Glomerular endothelial cell (primary cell): ENCODE data around the gene CSRP1. TPM values are rescaled to one million over a fixed set of nuclear protein-coding genes. Genes with fewer than 3 reads are reported as not detected.
A peak's percentile ranks its signal among the peaks of the same experiment; 100 is the strongest.

Experiments used
- DNase-seq: peaks from one replicate; pipeline ENCODE4 v3.0.0-alpha.2; 2011; ENCODE audit warnings: low read depth, low spot score; ENCODE audit errors: extremely low read depth
- total RNA-seq: library from RNA; depleted of rRNA; stranded (reverse); fragments of >200 nt; gene quantifications from 2 replicates; pipeline ENCODE4 v1.2.3, GENCODE V29; 2015

Gene CSRP1
- total RNA-seq, 1 donor from 2014 or later: 765 TPM

DNA sequence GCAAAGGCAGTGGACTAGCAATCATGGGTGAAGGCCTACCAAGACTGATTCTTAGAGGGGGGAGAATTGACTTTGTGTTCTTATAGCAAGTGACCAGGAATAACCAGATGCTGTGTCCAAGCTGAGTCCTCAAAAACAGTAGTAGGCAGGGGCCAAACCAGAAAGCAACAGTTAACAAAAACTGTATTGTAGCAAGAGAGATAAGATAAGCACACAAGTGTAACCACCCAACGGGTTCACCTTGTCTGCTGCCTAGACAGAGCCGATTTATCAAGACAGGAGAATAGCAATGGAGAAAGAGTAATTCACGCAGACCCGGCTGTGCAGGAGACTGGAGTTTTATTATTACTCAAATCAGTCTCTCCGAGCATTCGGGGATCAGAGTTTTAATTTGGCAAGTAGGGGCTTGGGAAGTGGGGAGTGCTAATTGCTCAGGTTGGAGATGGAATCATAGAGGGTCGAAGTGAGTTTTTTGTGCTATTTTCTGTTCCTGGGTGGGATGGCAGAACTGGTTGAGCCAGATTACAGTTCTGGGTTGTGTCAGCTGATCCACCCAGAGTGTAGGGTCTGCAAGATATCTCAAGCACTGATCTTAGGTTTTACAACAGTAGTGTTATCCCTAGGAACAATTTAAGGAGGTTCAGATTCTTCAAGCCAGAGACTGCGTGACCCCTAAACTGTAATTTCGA is 8.3 kb upstream of the CSRP1 start:
- no peak for DNase-seq

DNA sequence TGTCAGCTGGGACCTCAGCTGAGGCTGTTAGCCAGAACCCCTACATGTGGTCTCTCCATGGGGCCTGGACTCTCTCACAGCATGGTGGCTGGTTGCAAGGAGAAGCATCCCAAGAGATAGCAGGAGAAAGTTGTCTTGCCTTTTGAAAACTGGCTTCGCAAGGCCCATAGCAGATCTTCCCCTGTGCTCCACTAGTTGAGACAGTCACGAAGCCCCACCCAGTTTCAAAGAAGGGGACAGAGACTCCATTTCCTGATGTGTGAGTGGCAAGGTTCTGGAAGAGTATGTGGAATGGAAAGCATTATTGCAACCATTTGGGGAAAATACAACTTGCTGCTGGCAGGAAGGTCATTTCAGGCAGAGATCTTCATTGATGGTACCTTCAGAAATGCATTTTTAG is 7.5 kb upstream of the CSRP1 start:
- DNase-seq: no peak

DNA sequence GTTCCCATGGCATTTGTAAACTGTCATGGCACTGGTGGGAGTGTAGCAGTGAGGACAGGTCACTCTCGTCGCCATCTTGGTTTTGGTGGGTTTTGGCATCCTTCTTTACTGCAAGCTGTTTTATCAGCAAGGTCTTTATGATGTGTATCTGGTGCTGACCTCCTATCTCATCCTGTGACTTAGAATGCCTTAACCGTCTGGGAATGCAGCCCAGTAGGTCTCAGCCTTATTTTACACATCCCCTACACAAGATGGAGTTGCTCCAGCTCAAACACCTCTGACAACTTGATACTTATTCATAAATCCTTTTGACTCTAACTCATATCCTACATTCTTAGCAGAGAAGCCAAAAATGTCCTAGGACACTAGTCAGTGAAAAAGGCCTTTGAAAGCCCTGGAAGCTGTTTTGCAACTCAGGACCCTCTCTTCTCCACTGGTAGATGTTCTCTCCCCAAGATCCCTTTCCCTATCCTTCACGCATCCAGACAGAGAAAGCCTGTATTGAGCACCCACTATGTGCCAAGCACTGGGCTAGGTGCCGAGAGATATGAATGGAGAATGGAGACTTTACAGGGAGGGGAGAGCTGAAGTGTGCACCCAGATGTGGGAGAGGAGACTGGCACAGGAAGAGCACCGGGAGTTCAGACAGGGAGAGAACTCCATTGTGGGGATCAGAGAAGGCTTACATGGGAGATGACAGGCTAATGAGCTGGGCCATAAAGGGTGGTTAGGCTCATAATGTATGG is 6.7 kb upstream of the CSRP1 start:
- no peak for DNase-seq

DNA sequence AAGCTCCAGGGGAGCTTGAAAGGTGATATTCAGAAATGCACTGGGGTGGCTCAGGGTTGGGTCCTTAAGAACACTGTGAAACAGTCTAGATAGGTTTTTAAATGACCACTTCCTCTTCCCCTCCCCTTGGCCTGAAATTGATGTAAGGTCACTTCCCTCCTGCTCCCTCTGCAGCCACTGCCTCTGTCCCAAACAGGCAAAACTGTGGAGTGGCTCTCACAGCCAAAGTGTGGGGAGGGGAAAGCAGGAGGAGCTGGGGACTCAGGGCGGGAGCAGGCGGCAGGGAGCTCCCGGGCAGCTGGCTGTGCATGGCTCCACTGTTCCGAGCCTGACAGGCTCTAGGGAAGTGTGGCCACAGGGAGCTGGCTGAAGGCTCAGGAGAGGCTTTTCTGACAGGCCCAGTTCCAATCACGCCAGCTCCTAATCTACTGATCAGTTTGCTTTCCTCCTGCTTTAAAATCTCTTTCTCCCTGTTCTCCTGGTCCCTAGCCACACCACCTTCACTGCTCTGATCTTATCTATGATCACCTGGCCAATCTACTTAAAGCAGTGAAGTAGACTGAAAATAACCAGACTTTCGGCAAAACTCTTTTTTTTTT is 5.1 kb upstream of the CSRP1 start:
- DNase-seq: no peak

DNA sequence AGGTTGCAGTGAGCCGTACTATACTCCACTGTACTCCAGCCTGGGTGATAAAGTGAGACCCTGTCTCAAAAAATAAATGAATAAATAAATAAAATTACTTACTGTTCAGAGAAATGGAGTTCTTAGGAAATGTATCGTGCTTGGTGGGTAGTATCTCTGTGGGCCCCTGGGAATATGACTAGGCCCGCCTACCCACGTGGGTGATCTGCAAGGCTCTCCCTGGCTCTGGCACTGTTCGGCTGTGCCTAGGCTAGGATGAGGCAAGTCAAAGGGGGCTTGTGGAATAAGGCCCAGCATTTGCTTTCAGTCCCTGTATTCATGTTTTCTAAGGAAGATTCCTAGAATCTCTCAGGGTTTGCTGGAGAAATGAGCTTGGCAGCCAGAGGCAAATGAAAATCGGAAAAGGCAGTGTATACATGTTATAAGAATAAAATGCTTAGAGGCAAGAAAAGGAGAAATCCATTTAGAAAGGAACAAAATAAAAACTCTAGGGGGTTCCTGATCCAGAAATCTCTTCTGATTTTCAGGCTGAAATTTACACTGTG is 4.5 kb upstream of the CSRP1 start:
- no peak for DNase-seq

DNA sequence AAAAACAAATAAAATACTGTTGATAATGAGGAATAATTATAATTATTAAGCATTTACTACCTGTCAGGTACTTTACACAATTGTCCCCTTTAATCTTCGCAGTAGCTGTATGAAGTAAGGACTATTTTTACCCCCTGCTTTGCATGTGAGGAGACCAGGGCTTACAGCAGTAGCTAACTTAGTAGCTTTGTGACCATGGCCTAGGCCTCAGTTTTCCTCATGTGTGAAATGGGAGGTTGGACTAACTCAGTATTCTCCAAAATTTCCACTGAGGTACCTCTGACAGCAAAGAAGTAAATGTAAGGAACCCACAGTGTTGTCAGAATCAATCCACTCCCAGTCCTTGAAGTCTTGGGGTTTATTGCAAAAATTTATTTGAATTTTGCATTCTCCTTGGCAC is 3.8 kb upstream of the CSRP1 start:
- no peak for DNase-seq

DNA sequence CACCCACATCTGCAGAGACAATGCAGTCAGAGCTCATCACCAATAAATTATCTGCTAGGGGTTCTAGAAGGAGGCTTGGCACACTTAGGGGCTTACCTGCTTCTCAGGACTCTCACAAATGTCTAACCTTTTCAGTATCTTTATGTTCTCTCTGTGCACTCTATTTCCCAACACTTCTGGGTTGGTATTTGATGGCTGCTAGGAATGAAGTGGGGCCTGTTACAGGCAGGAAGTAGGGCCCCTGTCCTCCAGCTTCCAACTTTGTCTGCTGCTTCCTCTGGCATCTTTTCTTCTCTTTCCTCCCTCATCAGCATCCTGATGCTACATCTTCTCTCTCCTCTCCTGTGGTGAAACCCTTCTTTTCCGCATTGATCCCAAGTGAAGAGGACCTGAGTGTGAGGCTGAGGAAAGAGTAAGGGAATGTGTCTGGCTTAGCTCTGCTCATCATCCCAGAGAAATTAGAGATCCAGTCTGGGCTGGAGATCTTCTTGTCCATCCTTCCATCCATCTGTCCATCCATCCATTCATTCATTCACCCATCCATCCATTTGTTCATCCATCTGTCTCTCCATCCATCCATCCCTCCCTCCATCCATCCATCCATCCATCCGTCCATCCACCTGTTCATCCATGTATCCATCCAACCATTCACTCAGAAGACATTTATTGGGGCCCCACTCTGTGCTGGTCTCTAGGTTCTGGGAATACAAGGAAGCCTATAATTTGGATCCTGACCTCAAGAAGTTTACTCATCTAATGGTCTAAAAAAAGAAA is 2.9 kb upstream of the CSRP1 start:
- no peak for DNase-seq

DNA sequence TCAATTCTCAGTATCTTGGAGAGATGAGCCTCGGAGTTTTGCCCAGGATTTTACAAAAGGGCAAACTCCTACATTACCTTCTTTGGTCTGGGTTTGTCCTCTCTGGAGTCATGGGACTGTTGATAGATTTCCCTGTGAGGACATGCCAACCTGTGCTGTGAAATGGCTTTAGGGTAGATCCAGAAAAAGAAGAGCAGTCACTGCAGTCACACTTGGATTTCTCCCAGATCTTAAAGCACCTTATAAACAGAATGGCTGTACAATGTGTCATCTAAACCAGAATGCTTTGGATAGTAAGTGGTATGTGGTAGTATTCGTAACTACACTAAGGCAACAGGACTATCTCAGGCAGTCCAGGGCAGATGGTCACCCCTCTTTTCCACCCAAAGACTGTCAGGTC is 1.9 kb upstream of the CSRP1 start:
- DNase-seq: no peak

DNA sequence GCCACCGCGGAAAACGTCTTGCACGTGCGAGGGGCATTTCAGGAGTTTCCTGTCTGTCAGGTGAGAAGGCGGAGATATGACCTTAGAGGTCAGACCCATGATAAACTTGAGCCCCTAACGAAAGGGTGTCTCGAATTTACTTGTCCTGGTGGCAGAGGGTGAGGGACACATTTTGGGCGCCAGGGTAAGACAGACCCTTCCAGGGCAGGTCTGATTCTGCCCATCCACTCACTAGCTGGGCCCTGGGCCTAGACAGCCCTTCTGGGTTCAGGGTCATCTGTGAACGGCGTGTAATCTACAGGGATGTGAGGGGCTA is 395 bp upstream of the CSRP1 start:
- no peak for DNase-seq

DNA sequence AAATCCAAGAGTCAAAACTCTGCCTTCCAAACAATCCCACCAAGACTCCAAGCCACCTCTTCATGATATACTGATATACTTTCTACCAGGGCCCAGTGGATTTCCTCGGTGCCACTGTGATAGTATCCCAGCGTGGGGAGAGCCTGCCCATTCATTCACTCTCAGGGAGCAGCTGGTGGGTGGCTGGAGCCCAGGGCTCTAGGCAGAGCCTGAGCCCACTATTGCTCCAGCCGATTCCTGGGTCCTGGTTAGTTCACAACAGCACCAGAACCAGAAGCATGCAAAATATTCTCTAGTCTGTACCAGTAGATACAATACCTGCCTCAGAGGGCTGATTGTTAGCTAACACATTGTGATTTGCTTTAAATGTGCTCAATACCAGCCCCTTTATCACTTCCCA is 831 bp downstream of the CSRP1 start:
- no peak for DNase-seq

DNA sequence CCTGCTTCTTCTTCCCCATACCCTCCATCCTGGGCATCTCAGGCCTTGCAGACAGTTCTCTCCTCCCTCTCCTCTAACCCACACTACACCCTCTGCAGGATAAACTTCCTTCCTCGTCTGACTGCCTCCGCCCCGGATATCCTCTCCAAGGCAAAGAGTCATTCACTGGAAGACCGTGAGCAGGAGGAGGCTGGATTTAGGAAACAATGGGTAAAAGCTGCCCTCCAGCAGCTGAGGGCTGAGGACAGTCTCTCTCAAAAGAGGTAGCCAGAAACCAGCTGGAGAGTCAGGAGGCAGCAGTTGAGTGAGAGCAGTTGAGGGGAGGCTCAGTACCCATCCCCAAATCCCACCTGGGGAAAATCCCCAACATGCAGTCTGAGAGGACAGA is 1.4 kb downstream of the CSRP1 start:
- DNase-seq: no peak

DNA sequence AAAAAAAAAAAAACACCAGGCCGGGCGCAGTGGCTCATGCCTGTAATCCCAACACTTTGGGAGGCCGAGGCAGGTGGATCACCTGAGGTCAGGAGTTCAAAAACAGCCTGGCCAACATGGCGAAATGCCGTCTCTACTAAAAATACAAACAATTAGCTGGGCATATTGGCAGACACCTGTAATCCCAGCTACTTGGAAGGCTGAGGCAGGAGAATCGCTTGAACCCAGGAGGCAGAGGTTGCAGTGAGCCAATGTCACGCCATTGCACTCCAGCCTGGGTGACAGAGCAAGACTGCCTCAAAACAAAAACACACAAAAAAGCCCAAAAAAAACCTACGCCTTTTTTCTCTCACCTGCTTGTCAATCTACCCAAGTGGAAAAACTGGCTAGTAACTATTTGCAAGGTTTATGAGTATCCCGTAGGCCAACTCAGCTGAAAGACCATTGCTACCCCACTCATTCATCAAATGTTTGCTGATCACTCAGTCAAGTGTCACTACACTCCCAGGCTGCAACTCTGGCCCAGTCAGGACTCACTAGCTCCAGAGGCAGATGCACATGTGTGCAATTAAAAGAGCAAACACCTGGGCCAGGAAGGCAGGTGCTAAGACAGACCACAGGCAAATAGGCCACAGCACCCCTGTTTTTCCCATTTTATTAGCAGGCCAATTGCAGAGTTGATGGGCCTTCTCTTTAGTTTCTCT is 2.0 kb downstream of the CSRP1 start:
- DNase-seq: no peak

DNA sequence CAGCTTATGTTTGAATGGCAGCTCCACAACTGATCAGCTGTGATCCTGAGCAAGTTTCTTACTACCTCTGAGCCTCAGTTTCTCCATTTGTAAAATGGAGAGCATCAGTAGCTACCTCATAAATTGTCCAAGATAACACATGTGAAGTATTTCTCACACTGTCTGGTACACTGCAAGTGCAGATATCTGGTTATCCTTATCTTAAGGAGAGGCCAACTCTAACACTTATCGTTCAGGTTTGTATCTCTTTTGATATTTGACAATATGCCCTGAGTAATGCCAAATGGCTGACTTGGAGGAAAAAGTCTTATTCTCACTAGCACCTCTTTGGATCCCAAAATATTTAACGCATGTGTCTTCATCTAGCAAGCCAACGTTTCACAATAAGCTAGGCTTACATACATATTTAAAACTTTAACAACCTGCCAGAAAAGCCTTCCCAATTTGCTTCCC is 2.7 kb downstream of the CSRP1 start:
- DNase-seq: no peak

DNA sequence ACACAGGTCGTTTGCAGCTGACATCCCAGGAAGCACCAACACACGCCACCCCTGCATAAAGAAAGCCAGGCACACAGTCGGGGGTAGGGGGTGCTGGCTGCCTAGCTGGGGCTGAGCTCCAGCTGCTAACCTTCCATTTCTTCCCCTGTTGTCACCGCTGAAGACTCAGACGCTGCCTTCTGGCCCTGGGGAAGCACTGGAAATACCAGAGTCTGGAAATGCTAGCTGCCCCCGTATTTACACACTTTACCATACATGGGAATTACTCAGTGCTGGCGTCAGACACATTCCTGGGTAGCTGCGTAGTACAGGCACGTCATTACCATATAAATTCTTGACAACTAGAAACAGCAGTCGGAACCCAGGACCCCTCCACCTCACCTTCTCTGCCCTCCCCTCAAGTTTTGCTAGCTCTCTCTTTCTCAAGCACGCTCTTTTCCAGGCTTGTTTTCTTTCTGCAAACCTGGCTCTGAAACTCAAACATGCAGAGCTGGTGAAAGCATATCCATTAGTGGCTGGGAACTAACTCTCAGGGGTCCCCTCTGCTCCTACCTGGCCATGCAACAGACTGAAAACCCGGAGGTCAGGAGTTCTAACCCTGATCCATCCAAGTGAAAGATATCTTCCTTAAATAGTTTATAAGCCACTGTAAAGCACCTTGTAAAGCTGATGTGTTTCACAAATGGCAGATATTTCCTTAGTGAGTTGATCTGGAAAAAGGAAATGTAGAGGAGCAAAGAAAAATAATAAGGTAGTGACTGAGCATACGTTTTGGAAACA is 3.3 kb downstream of the CSRP1 start:
- DNase-seq: peak; percentile 93

DNA sequence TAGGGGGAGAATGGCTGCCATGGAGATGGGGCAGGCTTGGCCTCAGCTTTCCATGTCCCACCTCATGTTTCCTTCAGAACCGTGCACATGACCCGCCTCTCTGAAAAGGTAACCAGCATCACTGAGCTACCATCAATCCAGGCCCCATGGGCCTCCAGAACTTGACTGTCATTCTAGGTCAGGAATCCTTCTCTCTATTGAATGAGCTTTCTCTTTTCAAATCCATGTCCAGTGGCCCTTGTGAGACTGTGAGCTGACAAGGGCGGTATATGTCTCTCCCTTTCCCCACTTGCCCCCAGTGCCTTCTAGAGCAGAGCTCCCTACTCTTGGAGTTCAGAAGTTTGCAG is 4.4 kb downstream of the CSRP1 start:
- DNase-seq: no peak

DNA sequence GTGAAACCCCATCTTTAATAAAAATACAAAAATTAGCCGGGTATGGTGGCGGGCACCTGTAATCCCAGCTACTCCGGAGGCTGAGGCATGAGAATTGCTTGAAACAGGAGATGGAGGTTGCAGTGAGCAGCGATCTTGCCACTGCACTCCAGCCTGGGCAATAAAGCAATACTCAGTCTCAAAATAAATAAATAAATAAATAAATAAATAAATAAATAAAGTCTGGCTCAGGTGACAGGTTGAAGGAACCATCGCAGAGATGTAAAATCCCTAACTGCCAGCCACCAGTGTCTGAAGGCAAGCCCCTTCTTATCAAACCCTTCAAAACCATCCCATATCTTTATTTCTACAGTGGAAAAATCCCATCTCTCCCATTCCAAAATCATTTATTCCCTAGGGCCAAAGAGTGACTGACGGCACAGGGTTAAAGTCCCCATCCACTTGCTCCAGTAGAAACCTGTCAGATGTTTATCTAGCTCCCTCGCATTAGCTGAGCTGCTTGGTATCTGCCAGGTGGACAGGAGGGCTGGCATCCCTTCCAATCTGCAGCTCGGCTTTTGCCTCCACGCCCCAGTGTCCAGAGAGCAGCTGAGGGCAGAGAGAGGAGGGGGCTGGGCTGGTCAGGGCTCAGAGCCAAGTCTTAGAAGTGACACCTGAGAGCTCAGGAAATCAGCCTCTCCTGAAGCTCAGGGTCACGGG is 5.0 kb downstream of the CSRP1 start:
- DNase-seq: no peak

DNA sequence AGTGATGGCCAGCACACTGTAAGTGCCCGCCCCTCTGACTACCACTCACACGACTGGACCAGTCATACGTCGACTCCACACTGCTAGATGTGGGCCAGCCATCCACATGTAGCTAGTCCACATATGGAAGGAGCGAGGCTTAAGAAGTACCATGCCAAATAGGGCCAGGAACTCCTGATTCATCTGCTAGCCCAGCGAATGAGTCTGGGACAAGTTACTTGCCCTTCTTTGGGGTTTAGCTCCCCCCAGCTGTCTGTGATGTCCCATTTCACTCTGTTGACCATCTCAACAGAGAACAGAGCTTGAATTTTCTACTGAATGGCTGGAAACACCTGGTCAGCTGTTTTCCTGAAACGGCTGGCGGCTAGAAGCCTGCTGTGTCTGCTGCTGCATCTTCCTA is 5.8 kb downstream of the CSRP1 start:
- DNase-seq: no peak

DNA sequence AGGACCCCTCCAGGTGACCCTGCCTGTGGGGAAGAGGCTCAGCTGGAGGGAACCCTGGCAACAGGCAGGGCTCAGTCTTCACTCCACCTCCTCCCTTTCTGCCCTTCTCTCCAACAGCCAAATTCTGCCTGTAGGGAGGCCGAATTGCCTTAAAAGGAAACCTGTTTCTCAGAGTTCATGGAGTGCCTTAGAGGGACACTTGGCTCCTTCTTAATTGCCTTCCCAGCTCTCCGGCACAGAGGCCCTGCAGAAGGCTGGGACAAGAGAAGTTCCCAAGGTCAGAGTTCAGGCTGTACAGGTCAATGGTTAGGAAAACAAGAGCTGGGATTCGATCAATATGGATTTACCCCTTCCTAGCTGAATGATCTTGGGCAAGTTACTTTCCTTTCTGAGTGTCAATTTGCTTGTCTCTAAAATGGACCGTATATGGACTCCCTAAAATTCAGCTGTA is 6.2 kb downstream of the CSRP1 start:
- DNase-seq: no peak
